GM12864 (cell line): ENCODE results near the gene ENGASE.

Experiments
- DNase-seq: peaks from one replicate; pipeline ENCODE4 v3.0.0-alpha.2; 2011; ENCODE audit warnings: low read depth
- H3K4me3 ChIP-seq: 2 replicates; pipeline ENCODE4 v1.5.1; 2011; ENCODE audit warnings: mild to moderate bottlenecking, low read depth, low read length, control low read depth
- CTCF ChIP-seq: IDR thresholded peaks from 2 replicates; pipeline ENCODE4 v1.5.1; 2011; ENCODE audit warnings: low read depth, mild to moderate bottlenecking, moderate library complexity, low read length, control low read depth, inconsistent platforms; ENCODE audit errors: missing control alignments

The ENGASE gene

GRCh38 chr17:79080761-79081290, 6.2 kb downstream of the ENGASE start:
- no peak overlapping the region for H3K4me3 ChIP-seq
- DNase-seq = no peak
- no peak for TF ChIP-seq CTCF

GRCh38 chr17:79081571-79082276, 7.1 kb downstream of the ENGASE start:
- no peak overlapping the region for H3K4me3 ChIP-seq
- no peak for DNase-seq
- TF ChIP-seq CTCF = no peak

GRCh38 chr17:79082311-79083190, 7.9 kb downstream of the ENGASE start:
- DNase-seq = no peak
- peak; percentile 82 for TF ChIP-seq CTCF
- no peak overlapping the region for H3K4me3 ChIP-seq

GRCh38 chr17:79083191-79083971, 8.8 kb downstream of the ENGASE start:
- no peak overlapping the region for H3K4me3 ChIP-seq
- no peak for TF ChIP-seq CTCF
- DNase-seq = no peak

GRCh38 chr17:79084291-79085153, 9.9 kb downstream of the ENGASE start:
- no peak overlapping the region for H3K4me3 ChIP-seq
- no peak for DNase-seq
- TF ChIP-seq CTCF = no peak
